HCT116 (cell line): ENCODE data around the gene FOXL2. TPM values are rescaled to one million over a fixed set of nuclear protein-coding genes. Genes with fewer than 3 reads are reported as not detected.

Experiments used
- ATAC-seq: fragments of 200-7000 bp; cut with Tn5 transposase; 2 replicates; pipeline ENCODE4 v1.9.1; 2020; ENCODE audit warnings: mild to moderate bottlenecking, moderate library complexity
- BruUV-seq: library from RNA; stranded (reverse); fragments of 400-500 nt; replicated peaks from 2 replicates; lab custom pipeline; 2021; lab: Mats Ljungman, UMichigan
- CTCF ChIA-PET: fragments of 300-600 bp; sonication (Branson Sonifier 250); formaldehyde crosslinking; loops from one replicate; lab custom pipeline; 2021; ENCODE audit warnings: antibody characterized with exemption; lab: Charles Lee
- POLR2A ChIA-PET: fragments of 300-600, 350-600 bp; sonication (Branson Sonifier 250); formaldehyde crosslinking; loops from one replicate; lab custom pipeline; 2021; ENCODE audit warnings: antibody characterized with exemption; lab: Charles Lee
- RAD21 ChIA-PET, 2 experiments: fragments of 300-600 bp; sonication (Branson Sonifier 250); formaldehyde crosslinking; loops; one replicate each; lab custom pipeline; 2023; ENCODE audit warnings: low total read pairs in 2 of 2; ENCODE audit not compliant: uncharacterized antibody in 2 of 2, unreplicated experiment in 2 of 2, low non-redundant PET in 1 of 2; lab: Charles Lee
- DNase-seq: peaks from one replicate; pipeline ENCODE4 v3.0.0-alpha.2; 2010; ENCODE audit warnings: low read depth, low spot score
- H2AFZ ChIP-seq: fragments of 200-600 bp; shearing (Covaris generic), sonication (generic); 2 replicates; pipeline ENCODE4 v1.6.1; 2017; ENCODE audit warnings: low read depth, mixed run types, mixed read lengths, antibody characterized with exemption, low read length; ENCODE audit not compliant: poor library complexity, severe bottlenecking
- H3K27ac ChIP-seq: 2 replicates; pipeline ENCODE4 v1.5.1; 2012; ENCODE audit warnings: low read depth, low read length
- H3K27me3 ChIP-seq: fragments of 200-600 bp; sonication (generic); 2 replicates; pipeline ENCODE4 v1.6.1; 2016; ENCODE audit warnings: mixed run types, low read length, mixed read lengths; ENCODE audit not compliant: insufficient read depth
- H3K36me3 ChIP-seq, 2 experiments: fragments of 200-500 bp in 1 of 2; fragments of 200-600 bp in 1 of 2; sonication (Bioruptor generic) in 1 of 2; sonication (generic) in 1 of 2; 2 replicates each; pipeline versions ENCODE4 v1.5.1 to v1.6.1; 2014 to 2016; ENCODE audit warnings: low read length in 2 of 2, inconsistent platforms in 1 of 2, mixed read lengths in 1 of 2, mixed run types in 1 of 2; ENCODE audit not compliant: insufficient read depth in 2 of 2, control insufficient read depth in 1 of 2
- H3K4me1 ChIP-seq, 2 experiments: fragments of 200-600 bp in 1 of 2; sonication (generic) in 1 of 2; 2 replicates each; pipeline versions ENCODE4 v1.5.1 to v1.6.1; 2012 to 2017; ENCODE audit warnings: low read length in 2 of 2, inconsistent platforms in 1 of 2, mild to moderate bottlenecking in 1 of 2, mixed read lengths in 1 of 2, mixed run types in 1 of 2, moderate library complexity in 1 of 2; ENCODE audit not compliant: insufficient read depth in 2 of 2, control insufficient read depth in 1 of 2
- H3K4me2 ChIP-seq: fragments of 200-600 bp; sonication (generic); 2 replicates; pipeline ENCODE4 v1.6.1; 2017; ENCODE audit warnings: mixed run types, low read length, mixed read lengths
- H3K4me3 ChIP-seq, 2 experiments: fragments of 200-600 bp in 1 of 2; sonication (generic) in 1 of 2; replicated peaks in 1 of 2; 2 replicates each; pipeline ENCODE4 v1.5.1; 2011 to 2016; ENCODE audit warnings: low read length in 2 of 2, control low read depth in 1 of 2, low read depth in 1 of 2, mild to moderate bottlenecking in 1 of 2, mixed read lengths in 1 of 2, mixed run types in 1 of 2
- H3K79me2 ChIP-seq: fragments of 200-600 bp; sonication (generic); 2 replicates; pipeline ENCODE4 v1.6.1; 2017; ENCODE audit warnings: mild to moderate bottlenecking, mixed run types, low read length, moderate library complexity, mixed read lengths; ENCODE audit not compliant: insufficient read depth
- H3K9ac ChIP-seq: fragments of 200-600 bp; sonication (generic); 2 replicates; pipeline ENCODE4 v1.6.1; 2016; ENCODE audit warnings: low read length, mixed read lengths
- H3K9me2 ChIP-seq: fragments of 200-600 bp; sonication (generic), shearing (Covaris generic); 2 replicates; pipeline ENCODE4 v1.6.1; 2017; ENCODE audit warnings: mixed run types, mild to moderate bottlenecking, moderate library complexity; ENCODE audit not compliant: insufficient read depth
- H3K9me3 ChIP-seq, 2 experiments: fragments of 200-500 bp in 1 of 2; fragments of 200-600 bp in 1 of 2; sonication (Bioruptor generic) in 1 of 2; sonication (generic) in 1 of 2; 2 replicates each; pipeline ENCODE4 v1.6.1; 2014 to 2017; ENCODE audit warnings: low read length in 2 of 2, mixed read lengths in 2 of 2, inconsistent platforms in 1 of 2, low read depth in 1 of 2, mild to moderate bottlenecking in 1 of 2, mixed run types in 1 of 2, moderate library complexity in 1 of 2; ENCODE audit not compliant: control insufficient read depth in 1 of 2, insufficient read depth in 1 of 2
- H4K20me1 ChIP-seq: fragments of 200-600 bp; sonication (generic), shearing (Covaris generic); 2 replicates; pipeline ENCODE4 v1.6.1; 2017; ENCODE audit warnings: mixed run types, mild to moderate bottlenecking, moderate library complexity; ENCODE audit not compliant: insufficient read depth
- ATF3 ChIP-seq: IDR thresholded peaks from 2 replicates; pipeline ENCODE4 v1.6.1; 2012
- CBX3 ChIP-seq: IDR thresholded peaks from 2 replicates; pipeline ENCODE4 v1.6.1; 2012; ENCODE audit warnings: low read depth
- CEBPB ChIP-seq: IDR thresholded peaks from 2 replicates; pipeline ENCODE4 v1.6.1; 2012; ENCODE audit warnings: low read depth
- CTCF ChIP-seq, 3 experiments: fragments of 200-600 bp in 1 of 3; sonication (generic) in 1 of 3; IDR thresholded peaks in 2 of 3; conservative IDR thresholded peaks in 1 of 3; 2 replicates each; pipeline ENCODE4 v1.5.1; 2012 to 2017; ENCODE audit warnings: low read depth in 2 of 3, low read length in 2 of 3, antibody characterized with exemption in 1 of 3, borderline replicate concordance in 1 of 3, control low read depth in 1 of 3, mild to moderate bottlenecking in 1 of 3, mixed read lengths in 1 of 3, mixed run types in 1 of 3, moderate library complexity in 1 of 3; ENCODE audit not compliant: insufficient read depth in 1 of 3
- EZH2phosphoT487 ChIP-seq: fragments of 200-600 bp; IDR thresholded peaks from 2 replicates; pipeline ENCODE4 v1.6.1; 2018; ENCODE audit warnings: antibody characterized with exemption, borderline replicate concordance
- FOSL1 ChIP-seq: IDR thresholded peaks from 2 replicates; pipeline ENCODE4 v1.6.1; 2012; ENCODE audit warnings: low read depth
- JUND ChIP-seq: IDR thresholded peaks from 2 replicates; pipeline ENCODE4 v1.6.1; 2012
- MAX ChIP-seq: IDR thresholded peaks from 2 replicates; pipeline ENCODE4 v1.6.1; 2012
- POLR2A ChIP-seq: IDR thresholded peaks from 2 replicates; pipeline ENCODE4 v1.7.0; 2011; ENCODE audit warnings: borderline replicate concordance; ENCODE audit not compliant: insufficient read depth, insufficient read length; ENCODE audit errors: extremely low read depth
- RAD21 ChIP-seq: IDR thresholded peaks from 2 replicates; pipeline ENCODE4 v1.6.1; 2012; ENCODE audit warnings: low read depth, mild to moderate bottlenecking
- SIN3A ChIP-seq: IDR thresholded peaks from 2 replicates; pipeline ENCODE4 v1.6.1; 2012; ENCODE audit warnings: low read depth
- SP1 ChIP-seq: IDR thresholded peaks from 2 replicates; pipeline ENCODE4 v1.6.1; 2012; ENCODE audit warnings: low read depth
- SRF ChIP-seq: IDR thresholded peaks from 2 replicates; pipeline ENCODE4 v1.6.1; 2012; ENCODE audit warnings: low read depth
- TCF7L2 ChIP-seq: IDR thresholded peaks from 2 replicates; pipeline ENCODE4 v1.7.0; 2011; ENCODE audit warnings: borderline replicate concordance, inconsistent platforms; ENCODE audit not compliant: insufficient read depth, insufficient read length; ENCODE audit errors: extremely low read depth
- YY1 ChIP-seq: IDR thresholded peaks from 2 replicates; pipeline ENCODE4 v1.6.1; 2011; ENCODE audit warnings: low read length, low read depth, moderate library complexity, mild to moderate bottlenecking; ENCODE audit not compliant: insufficient replicate concordance; ENCODE audit errors: extremely low read depth
- ZBTB33 ChIP-seq: IDR thresholded peaks from 2 replicates; pipeline ENCODE4 v1.6.1; 2011; ENCODE audit warnings: mild to moderate bottlenecking, low read length, moderate library complexity; ENCODE audit not compliant: insufficient replicate concordance; ENCODE audit errors: extremely low read depth
- ZFX ChIP-seq: fragments of 450-650 bp; IDR thresholded peaks from 2 replicates; pipeline ENCODE4 v1.6.1; 2017
- ZNF274 ChIP-seq: fragments of 200-500 bp; sonication (Bioruptor generic); IDR thresholded peaks from 2 replicates; pipeline ENCODE4 v1.6.1; 2014; ENCODE audit warnings: mild to moderate bottlenecking, low read depth, low read length, inconsistent platforms
- intact Hi-C: fragments of 100-400 bp; cut with micrococcal nuclease; formaldehyde crosslinking; loops from 2 replicates; pipeline ENCODE4 v1.10.0; 2022
- total RNA-seq: library from RNA; stranded (reverse); gene quantifications from one replicate; pipeline ENCODE4 v1.2.1, GENCODE V29; 2021; ENCODE audit not compliant: unreplicated experiment

FOXL2 gene
- total RNA-seq, 1 experiment from 2014 or later, result not detected

- no peak for TF ChIP-seq ZBTB33
- TF ChIP-seq CEBPB, result no peak
- no peak for TF ChIP-seq RAD21
- no peak for TF ChIP-seq SP1
- no peak for TF ChIP-seq TCF7L2
- no peak for TF ChIP-seq ZFX
- TF ChIP-seq FOSL1, result no peak
- TF ChIP-seq JUND, result no peak
- no peak for TF ChIP-seq ZNF274
- TF ChIP-seq, all 23 proteins: peak for 0
Observed at GRCh38 chr3:138972941-138973340, 26.0 kb upstream of the FOXL2 start (continued).

GRCh38 chr3:138971766-138972320, 24.9 kb upstream of the FOXL2 start:
- no peak overlapping the region for H3K4me3 ChIP-seq
- ChIA-PET CTCF (interaction anchor here (1.1 to 1.3 kb wide), 2 partner anchors 11 to 36 kb away, joined by 3 to 4 read pairs; no protein-coding TSS in a partner anchor), RAD21 (no interaction called here), POLR2A (no interaction called here)
- H3K27ac ChIP-seq, result no peak overlapping the region
- no peak overlapping the region for H3K9ac ChIP-seq
- no TSS peak for BruUV-seq
- H3K27me3 ChIP-seq, result no peaks in the 10 kb centered on the region
- peaks cover 0 to 7% of the 10 kb centered on the region in 2 experiments; a peak in 1 of 4 replicates for H3K4me1 ChIP-seq
- no peak overlapping the region for H3K4me2 ChIP-seq
- intact Hi-C loops, result no loop called here
- no peak for TF ChIP-seq CTCF (IDR thresholded peaks at IDR 0.05 in 2 of 3, conservative IDR thresholded peaks at IDR 0.05 in 1 of 3; ENCODE audit: borderline replicate concordance in 1 of 3, insufficient read depth in 1 of 3, low read depth in 2 of 3, low read length in 2 of 3)
- no peak for TF ChIP-seq ZBTB33
- TF ChIP-seq YY1, result no peak
- no peak for TF ChIP-seq POLR2A
- TF ChIP-seq FOSL1, result no peak
- TF ChIP-seq MAX, result no peak
- TF ChIP-seq CBX3, result no peak
- no peak for TF ChIP-seq SIN3A
- no peak for TF ChIP-seq EZH2phosphoT487
- TF ChIP-seq SRF, result no peak
- TF ChIP-seq SP1, result no peak
- no peak for TF ChIP-seq ATF3
- no peak overlapping the region for H2AFZ ChIP-seq
- DNase-seq (no peak), ATAC-seq (no peak)
- no peaks in the 10 kb centered on the region for H3K79me2 ChIP-seq
- H4K20me1 ChIP-seq, result no peaks in the 10 kb centered on the region
- H3K9me3 ChIP-seq, result no peaks in the 10 kb centered on the region
- no peaks in the 10 kb centered on the region for H3K9me2 ChIP-seq
- no peaks in the 10 kb centered on the region for H3K36me3 ChIP-seq
